Endodermal cell (in vitro differentiated cells): ENCODE data around the gene PLCH2. TPM values are rescaled to one million over a fixed set of nuclear protein-coding genes. Genes with fewer than 3 reads are reported as not detected.

ENCODE experiments used
- DNase-seq: peaks from one replicate; pipeline ENCODE4 v3.0.0-alpha.2; 2017
- H3K27ac ChIP-seq: 2 replicates; pipeline ENCODE4 v1.5.1; 2013; ENCODE audit warnings: mild to moderate bottlenecking, low read depth, low read length, moderate library complexity
- H3K27me3 ChIP-seq: 2 replicates; pipeline ENCODE4 v1.6.1; 2013; ENCODE audit warnings: mild to moderate bottlenecking, low read length, moderate library complexity; ENCODE audit not compliant: insufficient read depth, control insufficient read depth, poor library complexity, severe bottlenecking
- H3K36me3 ChIP-seq: 2 replicates; pipeline ENCODE4 v1.7.0; 2013; ENCODE audit warnings: mild to moderate bottlenecking, low read length, moderate library complexity; ENCODE audit not compliant: control insufficient read depth, insufficient read depth
- H3K4me1 ChIP-seq: one replicate; pipeline ENCODE4 v1.7.0; 2013; ENCODE audit warnings: low read length; ENCODE audit not compliant: control insufficient read depth, insufficient read depth
- H3K4me3 ChIP-seq: 2 replicates; pipeline ENCODE4 v1.5.1; 2013; ENCODE audit warnings: mild to moderate bottlenecking, low read length, moderate library complexity
- H3K9ac ChIP-seq: 2 replicates; pipeline ENCODE4 v1.6.1; 2013; ENCODE audit warnings: mild to moderate bottlenecking, low read length, moderate library complexity; ENCODE audit not compliant: poor library complexity, severe bottlenecking; ENCODE audit errors: extremely low read depth
- H3K9me3 ChIP-seq: 2 replicates; pipeline ENCODE4 v1.6.1; 2013; ENCODE audit warnings: mild to moderate bottlenecking, low read length, moderate library complexity; ENCODE audit not compliant: control insufficient read depth
- H3K27ac Mint-ChIP-seq: 2 replicates; pipeline ENCODE4 v1.8.0; 2020; ENCODE audit warnings: mixed read lengths
- H3K27me3 Mint-ChIP-seq: 2 replicates; pipeline ENCODE4 v1.8.0; 2021; ENCODE audit warnings: mild to moderate bottlenecking, mixed read lengths; ENCODE audit not compliant: insufficient read depth
- H3K36me3 Mint-ChIP-seq: 2 replicates; pipeline ENCODE4 v1.8.0; 2020; ENCODE audit warnings: low read depth, mixed read lengths
- H3K4me1 Mint-ChIP-seq: 2 replicates; pipeline ENCODE4 v1.8.0; 2020; ENCODE audit warnings: mixed read lengths
- H3K4me3 Mint-ChIP-seq: 2 replicates; pipeline ENCODE4 v1.8.0; 2020; ENCODE audit warnings: mild to moderate bottlenecking, moderate library complexity, mixed read lengths
- H3K9me3 Mint-ChIP-seq: 2 replicates; pipeline ENCODE4 v1.8.0; 2020; ENCODE audit warnings: mild to moderate bottlenecking, mixed read lengths
- WGBS, 2 experiments: methylation state at CpG; one replicate each; pipeline versions ENCODE4 v1.1.5 to v1.1.7; 2013; ENCODE audit warnings: missing lambda C conversion rate in 2 of 2, mixed read lengths in 1 of 2; ENCODE audit not compliant: insufficient coverage in 1 of 2, insufficient read length in 1 of 2; 5-methylcytosine and 5-hydroxymethylcytosine counted together
- total RNA-seq, 2 donors: library from RNA; stranded (reverse); fragmentation: NEBNext Ultra II Directional in 1 of 2; extraction: Animal tissue kit (Norgen Biotek cat#: 25700) in 1 of 2; gene quantifications; 2 replicates in 1 of 2; 3 replicates in 1 of 2; pipeline ENCODE4 v1.2.1, GENCODE V29; 2021
- TF ChIP-seq, protein P1 (sequence below): fragments of 200-600 bp; sonication (generic); conservative IDR thresholded peaks from 2 replicates; pipeline ENCODE4 v1.5.0; 2021; ENCODE audit warnings: antibody characterized with exemption, mild to moderate bottlenecking

PLCH2 gene
- total RNA-seq, 2 donors from 2014 or later, result 0.18 to 0.31 TPM

DNA sequence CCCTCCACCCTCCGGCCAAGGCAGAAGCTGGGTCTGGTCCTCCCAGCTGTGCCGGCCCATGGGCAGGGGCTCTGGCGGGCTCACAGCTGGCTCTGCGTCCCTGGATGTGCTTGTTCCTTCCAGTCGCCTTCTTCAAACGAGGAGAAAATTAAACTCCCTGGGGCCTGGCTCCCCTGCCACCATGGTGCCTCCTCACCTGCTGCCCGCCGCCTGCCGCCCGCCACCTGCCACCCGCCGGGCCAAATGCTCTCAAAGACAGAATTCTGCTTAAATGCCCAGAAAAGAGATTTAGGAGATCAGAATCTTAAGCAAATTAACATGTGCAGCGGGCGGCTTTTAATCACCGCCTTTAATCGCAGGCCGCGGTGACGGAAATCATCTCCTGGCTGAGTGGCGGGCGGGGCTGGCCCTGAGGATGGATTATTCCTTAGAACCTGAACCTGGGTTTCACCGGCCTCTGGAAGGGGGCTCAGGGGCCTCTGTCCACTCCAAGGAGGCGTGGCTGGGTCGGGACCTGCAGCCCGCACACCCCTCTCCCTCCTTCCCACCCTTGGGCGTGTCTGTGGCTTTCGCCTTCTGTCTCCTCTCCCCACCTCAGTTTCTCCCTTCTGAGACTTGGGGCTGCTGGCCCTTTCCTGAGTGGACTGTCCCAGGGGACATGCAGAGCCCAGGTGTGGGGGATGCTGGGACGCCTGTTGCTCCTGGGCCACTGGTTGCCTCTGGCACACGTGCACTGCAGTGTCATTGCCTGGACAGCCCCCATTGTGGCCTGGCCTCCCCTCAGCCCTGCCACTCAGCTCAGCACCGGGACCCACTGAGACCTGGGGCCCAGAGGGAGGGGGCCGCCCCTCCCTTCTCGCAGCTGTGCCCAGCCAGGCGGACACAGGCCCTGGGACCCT, 10.5 kb upstream of the PLCH2 start:
- Histone ChIP-seq H3K4me1 (no peaks in the 10 kb centered on the region), H3K27me3 (no peaks in the 10 kb centered on the region)

DNA sequence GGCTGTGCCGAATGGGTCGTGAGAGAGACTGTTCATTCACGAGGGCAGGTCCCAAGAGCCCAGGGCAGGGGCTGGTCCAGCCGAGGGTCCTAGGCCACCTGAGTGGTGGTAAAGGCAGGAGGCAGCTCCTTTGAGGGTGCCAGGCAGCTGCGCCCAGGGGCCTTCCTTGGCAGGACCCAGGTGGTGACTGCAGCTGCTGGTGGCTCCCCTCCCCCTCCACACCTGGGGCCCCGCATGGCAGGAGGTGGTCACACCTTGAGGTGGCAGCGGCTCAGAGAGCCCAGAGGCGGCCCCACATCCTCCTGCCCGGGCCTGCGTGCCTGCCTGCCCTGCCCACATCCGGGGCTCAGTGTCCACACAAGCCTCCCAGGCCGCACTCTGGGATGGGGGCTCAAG, 9.8 kb upstream of the PLCH2 start:
- Mint-ChIP-seq H3K9me3 (no peaks in the 10 kb centered on the region), H3K36me3 (no peaks in the 10 kb centered on the region), H3K4me3 (no peak overlapping the region), H3K27me3 (no peaks in the 10 kb centered on the region), H3K4me1 (no peaks in the 10 kb centered on the region), H3K27ac (no peak overlapping the region)
- H3K9ac ChIP-seq, result no peak overlapping the region
- 79 to 86% methylated on average over 6 to 12 of the region's 12 CpGs for WGBS, 2 experiments
- no peaks in the 10 kb centered on the region for H3K9me3 ChIP-seq
- H3K4me3 ChIP-seq, result no peak overlapping the region
- TF ChIP-seq, protein P1, sequence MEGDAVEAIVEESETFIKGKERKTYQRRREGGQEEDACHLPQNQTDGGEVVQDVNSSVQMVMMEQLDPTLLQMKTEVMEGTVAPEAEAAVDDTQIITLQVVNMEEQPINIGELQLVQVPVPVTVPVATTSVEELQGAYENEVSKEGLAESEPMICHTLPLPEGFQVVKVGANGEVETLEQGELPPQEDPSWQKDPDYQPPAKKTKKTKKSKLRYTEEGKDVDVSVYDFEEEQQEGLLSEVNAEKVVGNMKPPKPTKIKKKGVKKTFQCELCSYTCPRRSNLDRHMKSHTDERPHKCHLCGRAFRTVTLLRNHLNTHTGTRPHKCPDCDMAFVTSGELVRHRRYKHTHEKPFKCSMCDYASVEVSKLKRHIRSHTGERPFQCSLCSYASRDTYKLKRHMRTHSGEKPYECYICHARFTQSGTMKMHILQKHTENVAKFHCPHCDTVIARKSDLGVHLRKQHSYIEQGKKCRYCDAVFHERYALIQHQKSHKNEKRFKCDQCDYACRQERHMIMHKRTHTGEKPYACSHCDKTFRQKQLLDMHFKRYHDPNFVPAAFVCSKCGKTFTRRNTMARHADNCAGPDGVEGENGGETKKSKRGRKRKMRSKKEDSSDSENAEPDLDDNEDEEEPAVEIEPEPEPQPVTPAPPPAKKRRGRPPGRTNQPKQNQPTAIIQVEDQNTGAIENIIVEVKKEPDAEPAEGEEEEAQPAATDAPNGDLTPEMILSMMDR, result no peak
- no peak overlapping the region for H3K27ac ChIP-seq
- H3K27me3 ChIP-seq, result no peaks in the 10 kb centered on the region
- no peaks in the 10 kb centered on the region for H3K4me1 ChIP-seq
- H3K36me3 ChIP-seq, result no peaks in the 10 kb centered on the region
- no peak for DNase-seq

More for the DNA sequence above, 10.5 kb upstream of the PLCH2 start:
- Histone ChIP-seq H3K27ac (no peak overlapping the region), H3K9ac (no peak overlapping the region), H3K36me3 (no peaks in the 10 kb centered on the region), H3K9me3 (no peaks in the 10 kb centered on the region), H3K4me3 (no peak overlapping the region)
- H3K27me3 Mint-ChIP-seq, result no peaks in the 10 kb centered on the region
- H3K36me3 Mint-ChIP-seq, result no peaks in the 10 kb centered on the region
- 87 to 91% methylated on average over 27 to 33 of the region's 33 CpGs for WGBS, 2 experiments
- no peaks in the 10 kb centered on the region for H3K4me1 Mint-ChIP-seq
- no peak for DNase-seq
- no peak overlapping the region for H3K27ac Mint-ChIP-seq
- H3K4me3 Mint-ChIP-seq, result no peak overlapping the region
- H3K9me3 Mint-ChIP-seq, result no peaks in the 10 kb centered on the region
- TF ChIP-seq, protein P1, result no peak

DNA sequence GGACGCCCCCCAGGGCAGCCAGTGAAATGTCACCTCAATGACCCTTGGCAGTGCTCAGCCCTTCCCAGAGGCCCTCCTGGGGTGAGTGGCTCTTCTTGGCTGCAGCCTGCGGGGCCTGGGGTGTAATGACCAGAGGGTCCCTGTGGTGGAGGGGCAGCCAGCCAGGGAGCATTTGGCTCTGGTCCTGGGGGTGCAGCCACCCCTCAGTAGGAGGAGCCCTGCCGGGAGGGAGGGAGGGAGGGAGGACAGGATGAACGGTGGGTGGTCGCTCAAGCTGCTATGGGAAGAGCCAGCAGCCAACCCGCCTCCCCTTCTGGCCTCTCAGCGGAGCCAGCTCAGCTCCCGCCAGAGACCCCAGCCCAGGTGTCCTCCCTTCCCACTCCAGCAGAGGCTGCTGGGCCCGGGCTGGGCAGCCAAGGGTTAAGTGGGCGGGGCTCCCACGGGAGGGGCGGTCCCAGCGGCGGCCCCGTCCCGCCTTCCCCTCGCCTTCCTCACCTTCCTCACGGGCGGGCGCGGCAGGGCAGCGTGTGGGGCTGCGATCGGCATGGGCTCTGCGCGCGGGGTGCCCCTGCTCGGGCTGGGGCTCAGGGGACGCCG, 9.0 kb upstream of the PLCH2 start:
- Histone ChIP-seq H3K27ac (no peak overlapping the region), H3K9me3 (no peaks in the 10 kb centered on the region), H3K4me1 (no peaks in the 10 kb centered on the region), H3K9ac (no peak overlapping the region), H3K27me3 (no peaks in the 10 kb centered on the region), H3K4me3 (no peak overlapping the region), H3K36me3 (no peaks in the 10 kb centered on the region)
- DNase-seq, result peak; percentile 84
- no peak overlapping the region for H3K27ac Mint-ChIP-seq
- no peak overlapping the region for H3K4me3 Mint-ChIP-seq
- no peaks in the 10 kb centered on the region for H3K36me3 Mint-ChIP-seq
- no peaks in the 10 kb centered on the region for H3K4me1 Mint-ChIP-seq
- H3K9me3 Mint-ChIP-seq, result no peaks in the 10 kb centered on the region
- TF ChIP-seq, protein P1, result peak; percentile 49
- H3K27me3 Mint-ChIP-seq, result no peaks in the 10 kb centered on the region
- 16 to 19% methylated on average over 6 to 30 of the region's 30 CpGs for WGBS, 2 experiments
